ENCODE results near the gene UVRAG.
"Not testable (repeated sequence)": the region's sequence is repeated elsewhere in the genome, so short reads cannot be mapped to it uniquely, and the experiment has no call there.

Gene UVRAG

GRCh38 chr11:76081084-76081483, 266.1 kb downstream of the UVRAG start:
- DNase-seq: not testable (repeated sequence)

- no peak for DNase-seq
These were observed 268.8 kb downstream of the UVRAG start for GRCh38 chr11:76083563-76084451.

DNA sequence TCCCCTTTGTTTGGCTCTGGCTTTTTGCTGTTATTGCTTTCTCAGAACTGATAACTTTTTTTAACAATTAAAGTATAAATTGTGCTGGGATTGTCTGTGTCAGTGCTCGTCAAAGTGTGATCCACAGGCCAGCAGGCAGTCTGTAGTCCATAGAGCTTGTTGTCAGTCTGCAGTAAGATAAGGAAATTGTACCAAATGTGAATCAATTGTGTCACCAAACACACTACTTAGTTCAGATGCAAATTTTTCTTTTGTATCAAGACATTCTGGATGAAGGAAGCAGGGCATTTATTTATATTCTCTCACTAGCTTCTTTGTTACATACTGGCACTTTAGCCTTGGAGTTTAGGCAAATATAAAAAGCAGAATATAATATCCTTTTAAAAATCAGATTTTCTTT, 270.3 kb downstream of the UVRAG start:
- no peak for DNase-seq

DNA sequence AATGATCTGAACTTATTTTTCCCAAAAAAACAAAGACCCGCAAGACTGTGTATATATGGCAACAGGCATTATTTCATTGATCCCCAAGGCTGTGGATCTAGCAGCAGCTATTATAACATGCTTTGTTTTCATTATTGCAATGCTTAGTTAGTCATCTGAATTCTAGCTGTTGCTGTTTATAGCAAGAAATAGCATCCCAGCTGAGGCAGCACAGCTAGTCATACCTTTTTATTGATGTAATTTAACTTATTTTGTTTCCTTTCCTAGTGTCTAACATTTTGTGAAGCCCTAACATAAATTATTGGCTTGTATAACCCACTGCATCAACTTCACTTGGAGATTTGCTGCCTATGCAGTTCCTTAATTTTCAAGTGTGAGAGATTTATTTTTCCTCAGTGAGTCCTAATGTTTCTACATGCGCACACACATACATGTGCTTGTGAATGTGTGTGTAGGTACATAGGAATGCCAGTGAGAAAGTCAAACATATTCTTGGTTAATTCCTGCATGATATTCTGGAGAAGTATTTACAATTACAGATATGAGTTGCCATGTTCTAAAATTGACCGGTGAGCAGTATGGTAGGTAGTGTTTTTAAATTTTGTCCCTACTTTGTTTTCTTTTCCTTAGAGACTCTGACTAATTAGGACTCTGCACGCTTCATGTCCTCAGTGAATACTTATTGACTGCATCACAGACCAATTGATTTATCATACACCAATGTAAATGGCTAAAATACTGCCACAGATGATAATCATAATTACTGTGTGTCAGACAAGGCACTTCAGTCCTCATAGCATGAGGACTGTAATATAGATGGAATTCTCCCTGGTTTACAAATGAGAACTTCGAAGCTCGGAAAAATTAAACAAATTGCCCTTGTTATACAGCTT, 272.0 kb downstream of the UVRAG start:
- DNase-seq: no peak

DNA sequence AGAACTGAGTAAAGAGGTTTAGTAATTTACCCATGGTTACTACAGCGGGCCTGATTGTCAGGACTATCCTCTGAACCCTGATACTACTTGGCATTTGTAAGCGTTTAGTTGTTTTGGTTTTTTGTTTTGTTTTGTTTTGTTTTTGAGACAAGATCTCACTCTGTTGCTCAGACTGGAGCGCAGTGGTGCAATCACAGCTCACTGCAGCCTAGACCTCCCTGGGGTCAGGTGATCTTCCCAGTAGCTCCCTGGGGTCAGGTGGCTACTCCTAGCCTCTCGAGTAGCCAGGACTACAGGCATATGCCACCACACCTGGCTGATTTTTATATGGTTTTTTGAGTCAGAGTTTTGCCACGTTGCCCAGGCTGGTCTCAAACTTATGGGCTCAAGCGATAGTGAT, 272.7 kb downstream of the UVRAG start:
- DNase-seq: no peak

DNA sequence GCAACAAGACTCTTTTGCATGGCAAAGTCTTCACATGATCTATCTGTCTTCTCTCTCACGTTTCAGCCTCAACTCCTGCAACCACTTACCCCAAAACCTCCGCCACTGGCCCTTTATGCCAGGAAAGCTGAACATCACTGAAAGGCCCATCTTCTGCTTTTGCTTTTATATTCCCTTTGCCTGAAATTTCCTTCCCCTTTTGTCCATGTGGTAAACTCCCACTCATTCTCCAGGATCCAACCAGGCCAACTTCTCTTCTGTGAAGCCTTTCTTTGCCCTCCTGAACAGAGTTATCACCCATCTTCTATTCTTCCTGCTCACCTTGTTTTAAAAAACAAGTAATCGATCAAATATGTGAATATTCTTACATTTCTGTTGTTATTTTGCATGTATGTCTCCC, 273.5 kb downstream of the UVRAG start:
- no peak for DNase-seq

DNA sequence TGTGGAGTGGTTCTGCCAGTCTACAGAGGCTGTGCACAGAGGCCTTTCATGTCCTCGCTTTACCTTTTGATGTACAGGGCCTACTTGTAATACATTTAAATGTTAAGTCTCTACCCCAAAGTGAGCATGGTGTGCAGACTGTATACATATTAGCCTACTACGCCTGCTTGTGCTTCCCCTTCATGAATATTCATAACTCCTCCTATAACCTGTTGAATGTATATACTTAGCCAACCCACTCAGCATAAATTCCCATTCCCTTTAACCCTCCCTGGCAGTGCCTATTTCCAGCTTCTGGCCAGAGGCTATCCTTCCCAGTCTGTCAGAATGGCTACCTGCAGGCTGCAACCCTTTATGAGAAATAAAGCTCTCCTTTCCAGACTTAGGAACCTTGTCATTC, 275.2 kb downstream of the UVRAG start:
- DNase-seq: no peak

DNA sequence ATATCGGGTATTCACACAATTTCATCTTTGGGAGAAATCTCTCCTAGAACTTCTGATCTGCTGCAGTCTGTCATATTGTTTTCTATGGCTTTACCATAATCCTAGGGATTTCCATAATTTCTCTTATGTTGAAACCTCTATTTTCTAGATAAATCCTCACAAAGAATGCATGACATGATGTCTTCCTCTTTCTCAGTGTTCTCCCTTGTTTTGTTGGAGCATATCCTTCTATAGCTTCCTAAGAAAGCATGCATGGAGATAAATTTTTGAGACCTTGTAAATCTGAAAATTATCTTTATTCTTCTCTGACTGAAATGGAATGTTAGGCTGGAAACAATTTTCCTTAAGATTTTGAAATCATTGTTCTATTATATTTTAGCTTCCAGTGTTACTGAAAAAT, 275.8 kb downstream of the UVRAG start:
- no peak for DNase-seq

DNA sequence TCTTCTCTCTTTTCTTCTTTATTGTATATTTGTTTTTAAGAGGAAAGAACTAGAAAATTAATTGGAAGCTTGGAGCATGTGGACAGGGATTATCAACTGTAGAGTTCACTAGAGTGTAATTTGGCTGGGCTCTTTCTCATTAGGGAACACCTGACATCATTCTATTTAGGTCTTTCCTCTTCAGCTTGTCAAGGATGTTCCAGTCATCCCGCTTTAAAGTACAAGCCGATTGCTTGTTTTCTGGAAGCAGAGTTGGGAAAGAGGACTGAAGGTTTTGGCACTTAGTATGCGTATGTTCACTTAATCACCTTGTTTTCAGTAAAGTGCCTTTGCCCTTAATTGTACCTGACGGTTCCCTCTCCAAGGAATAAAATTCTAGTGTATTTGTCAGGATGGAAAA, 279.7 kb downstream of the UVRAG start:
- DNase-seq: no peak

DNA sequence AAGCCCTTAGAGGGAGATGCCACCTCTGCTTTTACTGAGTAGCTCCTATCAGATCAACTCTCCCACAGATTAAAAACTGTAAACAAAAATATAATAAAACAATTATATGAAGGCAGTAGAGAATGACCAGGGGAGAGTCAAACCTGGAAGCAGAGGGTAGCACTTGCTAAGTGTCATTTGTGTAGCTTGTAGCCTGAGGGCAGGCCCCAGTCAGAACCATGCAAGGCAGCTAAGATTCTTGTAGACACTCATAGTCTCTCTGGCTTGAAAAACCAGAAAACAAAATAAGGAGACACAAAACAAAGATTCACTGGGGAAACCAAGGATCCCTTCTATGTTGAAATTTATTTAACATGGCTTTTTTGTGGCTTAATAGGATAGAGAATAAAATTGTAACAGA, 280.9 kb downstream of the UVRAG start:
- DNase-seq: no peak

DNA sequence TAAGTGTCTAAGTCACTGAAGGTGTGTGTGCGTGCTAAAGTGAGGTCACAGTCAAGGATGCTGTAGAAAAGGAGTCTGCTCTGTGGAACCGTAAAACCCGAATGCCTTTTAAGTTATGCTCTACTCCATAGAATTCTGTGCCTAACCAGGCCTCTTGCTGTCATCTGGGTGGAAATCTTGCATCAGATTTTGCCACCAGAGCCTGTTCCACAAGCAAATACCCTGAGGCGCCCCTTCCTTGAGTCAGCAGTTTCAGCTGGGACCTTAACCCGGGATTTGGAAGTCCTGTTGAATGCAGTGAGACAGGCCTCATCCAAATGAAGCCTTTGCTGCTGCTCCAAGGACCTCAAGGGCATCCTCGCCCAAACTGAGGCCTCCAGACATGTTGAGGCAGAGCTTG, 281.5 kb downstream of the UVRAG start:
- DNase-seq: no peak

DNA sequence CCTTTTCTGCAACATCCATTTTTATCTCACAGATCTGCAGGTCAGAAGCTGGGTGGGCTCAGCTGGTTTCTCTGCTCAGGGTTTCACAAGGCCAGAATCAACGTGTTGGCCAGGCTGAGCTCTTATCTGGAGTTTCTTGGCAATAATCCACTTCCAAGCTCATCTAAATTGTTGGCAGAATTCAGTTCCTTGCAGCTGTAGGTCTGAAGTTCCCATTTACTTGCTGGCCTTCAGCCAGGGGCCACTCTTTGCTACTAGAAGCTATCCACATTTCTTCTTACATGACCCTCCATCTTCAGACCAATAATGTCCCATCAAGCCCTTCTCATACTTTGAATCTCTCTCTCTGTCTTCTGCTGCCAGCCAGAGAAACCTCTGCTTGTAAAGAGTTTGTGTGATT, 287.8 kb downstream of the UVRAG start:
- DNase-seq: no peak

DNA sequence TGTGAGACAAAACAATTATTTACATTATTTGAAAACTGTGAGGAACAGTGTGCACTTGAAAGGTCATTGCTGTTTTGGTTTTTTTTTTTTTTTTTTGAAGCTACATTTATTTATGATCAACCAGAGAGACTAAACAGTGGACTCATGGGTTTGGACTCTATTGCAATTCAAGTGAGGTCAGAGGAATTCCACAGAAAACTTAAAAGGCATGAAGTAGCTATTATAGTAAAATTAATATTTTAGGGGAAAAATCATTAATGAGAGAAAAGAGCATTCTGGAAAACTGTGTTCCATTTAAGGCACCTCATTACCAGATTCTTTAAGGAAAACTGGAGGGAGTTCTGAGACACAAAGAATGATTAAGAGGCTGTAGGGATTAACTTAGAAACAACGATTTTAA, 288.4 kb downstream of the UVRAG start:
- no peak for DNase-seq

GRCh38 chr11:76104285-76104684, 289.3 kb downstream of the UVRAG start:
- no peak for DNase-seq

GRCh38 chr11:76105637-76106036, 290.6 kb downstream of the UVRAG start:
- DNase-seq: no peak

DNA sequence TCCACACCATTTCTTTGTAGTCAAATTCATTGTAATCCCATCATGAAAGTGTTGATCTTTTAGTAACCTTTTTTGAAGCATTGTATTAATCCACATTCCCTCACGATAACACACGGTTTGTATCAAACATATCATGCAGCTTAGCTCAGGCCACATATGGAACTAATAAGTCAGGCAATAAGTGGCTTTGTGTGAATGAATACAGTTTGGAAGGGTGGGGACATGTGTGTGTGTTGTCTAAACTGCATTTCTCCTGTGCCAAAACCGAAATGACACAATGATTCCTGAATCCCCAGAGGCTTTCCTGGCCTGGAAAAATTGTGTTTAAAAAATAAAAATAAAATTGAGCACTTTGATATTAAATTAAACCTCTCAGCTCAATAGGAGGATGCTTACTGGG, 293.0 kb downstream of the UVRAG start:
- no peak for DNase-seq

DNA sequence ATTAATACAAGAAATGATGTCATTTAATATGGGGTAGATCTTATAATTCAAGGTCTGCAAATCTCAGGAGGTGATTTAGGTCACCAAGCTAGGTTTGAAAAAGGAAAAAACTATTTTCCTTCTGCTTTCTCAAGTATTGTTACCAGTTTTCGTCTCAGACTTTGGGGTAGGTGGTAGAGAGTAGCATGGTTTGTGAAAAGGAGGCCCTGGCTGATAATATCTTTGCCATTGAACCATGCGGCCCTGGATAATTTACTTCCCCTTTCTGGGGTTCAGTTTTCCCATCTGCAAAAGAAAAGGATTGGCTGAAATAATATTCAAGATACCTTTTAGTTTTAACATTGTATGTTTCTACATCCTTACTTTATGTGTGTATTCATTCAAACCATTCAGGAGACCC, 299.2 kb downstream of the UVRAG start:
- DNase-seq: no peak

GRCh38 chr11:76115555-76115954, 300.5 kb downstream of the UVRAG start:
- no peak for DNase-seq

DNA sequence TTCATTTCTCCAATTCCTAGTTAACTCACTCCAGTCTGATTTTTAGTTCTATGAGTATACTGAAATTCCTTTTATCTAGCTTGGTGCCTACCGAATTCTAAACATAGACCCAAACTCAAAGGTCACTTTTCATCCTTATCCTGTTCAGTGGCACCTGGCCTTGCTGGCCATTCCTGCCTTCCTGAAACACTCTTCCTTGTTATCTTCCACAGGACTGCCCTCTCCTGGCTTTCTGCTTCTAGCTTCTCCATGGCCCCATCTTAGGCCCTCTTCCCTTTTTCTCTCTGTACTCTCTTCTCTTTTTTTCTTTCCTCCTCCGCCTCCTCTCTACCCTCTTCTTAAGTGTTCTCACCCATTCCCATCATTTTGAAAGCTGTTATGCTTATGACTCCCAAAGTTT, 304.0 kb downstream of the UVRAG start:
- no peak for DNase-seq

- no peak for DNase-seq
These were observed 304.8 kb downstream of the UVRAG start for GRCh38 chr11:76119779-76120178.

GRCh38 chr11:76120513-76121101, 305.6 kb downstream of the UVRAG start:
- no peak for DNase-seq

GRCh38 chr11:76123248-76123647, 308.2 kb downstream of the UVRAG start:
- no peak for DNase-seq

GRCh38 chr11:76124905-76125770, 310.1 kb downstream of the UVRAG start:
- DNase-seq: no peak
